ENCODE results near the gene RNF180.
"Not testable (repeated sequence)": the region's sequence is repeated elsewhere in the genome, so short reads cannot be mapped to it uniquely, and the experiment has no call there.

Gene RNF180

DNA sequence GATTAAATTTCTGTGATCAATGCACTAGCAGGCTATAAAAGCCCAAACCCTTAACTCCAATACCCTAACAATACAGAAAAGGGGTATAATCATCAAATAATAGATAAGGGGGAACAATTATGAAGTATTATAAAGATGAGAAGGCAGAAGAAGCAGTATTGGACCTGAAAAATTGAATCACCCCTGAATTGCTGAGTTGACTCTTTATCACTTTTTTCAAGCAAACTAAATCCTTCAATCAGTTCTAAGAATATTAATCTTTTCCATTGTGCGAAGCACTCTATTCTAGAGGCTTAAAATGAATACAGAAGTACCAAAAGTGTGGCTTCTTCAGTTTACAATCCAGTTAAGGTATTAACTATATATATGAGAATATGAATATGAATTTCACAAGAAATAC is 120.7 kb downstream of the RNF180 start:
- no peak for DNase-seq

DNA sequence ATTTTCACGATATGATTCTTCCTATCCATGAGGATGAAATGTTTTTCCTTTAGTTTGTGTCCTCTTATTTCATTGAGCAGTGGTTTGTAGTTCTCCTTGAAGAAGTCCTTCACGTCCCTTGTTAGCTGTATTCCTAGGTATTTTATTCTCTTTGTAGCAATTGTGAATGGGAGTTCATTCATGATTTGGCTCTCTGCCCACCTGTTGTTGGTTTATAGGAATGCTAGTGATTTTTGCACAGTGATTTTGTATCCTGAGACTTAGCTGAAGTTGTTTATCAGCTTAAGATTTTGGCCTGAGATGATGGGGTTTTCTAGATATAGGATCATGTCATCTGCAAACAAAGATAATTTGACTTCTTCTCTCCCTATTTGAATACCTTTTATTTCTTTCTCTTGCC is 122.9 kb downstream of the RNF180 start:
- DNase-seq: not testable (repeated sequence)

DNA sequence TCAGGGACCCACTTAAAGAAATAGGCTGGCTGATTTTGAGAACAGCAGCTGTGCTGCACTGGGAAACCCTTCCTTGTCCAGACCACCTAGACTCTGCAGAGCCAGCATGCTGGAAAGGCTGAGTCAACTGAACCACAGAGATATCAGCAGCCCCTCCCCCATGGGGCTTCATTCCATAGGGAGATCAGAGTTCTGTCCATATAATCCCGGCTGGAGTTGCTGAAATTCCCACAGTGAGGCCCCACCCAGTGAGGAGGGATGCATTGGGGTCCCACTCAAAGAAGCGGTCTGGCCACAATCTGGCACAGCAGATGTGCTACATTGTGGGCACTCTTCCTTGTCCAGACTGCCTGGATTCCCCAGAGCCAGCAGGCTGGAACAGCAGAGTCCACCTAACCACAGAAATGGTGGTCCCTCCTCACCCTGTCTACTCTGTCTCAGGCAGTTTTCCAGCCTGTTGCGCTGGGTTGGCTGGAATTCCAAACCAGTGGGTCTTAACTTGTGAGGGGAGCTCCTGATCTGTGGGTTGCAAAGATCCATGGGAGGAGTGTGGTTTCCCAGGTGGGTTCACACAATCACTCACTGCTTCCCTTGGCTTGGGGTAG is 127.1 kb downstream of the RNF180 start:
- DNase-seq: no peak

DNA sequence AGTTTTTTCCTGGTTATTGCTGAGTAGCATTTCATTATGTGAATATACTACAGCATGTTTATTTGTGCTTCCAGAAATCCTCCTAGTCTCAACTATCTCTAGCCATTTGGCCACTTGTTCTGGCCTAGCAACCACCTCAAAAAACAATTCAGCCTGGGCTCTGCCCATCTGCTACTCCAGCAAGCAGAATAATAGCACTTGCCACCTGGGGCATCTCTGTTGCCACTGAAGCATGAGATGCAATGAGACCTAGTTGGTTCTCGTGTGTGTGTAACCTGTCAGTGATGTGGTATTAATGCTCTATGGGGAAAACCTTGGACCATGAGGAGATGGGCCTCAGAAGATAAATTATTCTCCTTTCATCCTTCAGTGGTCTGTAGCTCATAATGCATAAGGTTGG is 129.5 kb downstream of the RNF180 start:
- no peak for DNase-seq

DNA sequence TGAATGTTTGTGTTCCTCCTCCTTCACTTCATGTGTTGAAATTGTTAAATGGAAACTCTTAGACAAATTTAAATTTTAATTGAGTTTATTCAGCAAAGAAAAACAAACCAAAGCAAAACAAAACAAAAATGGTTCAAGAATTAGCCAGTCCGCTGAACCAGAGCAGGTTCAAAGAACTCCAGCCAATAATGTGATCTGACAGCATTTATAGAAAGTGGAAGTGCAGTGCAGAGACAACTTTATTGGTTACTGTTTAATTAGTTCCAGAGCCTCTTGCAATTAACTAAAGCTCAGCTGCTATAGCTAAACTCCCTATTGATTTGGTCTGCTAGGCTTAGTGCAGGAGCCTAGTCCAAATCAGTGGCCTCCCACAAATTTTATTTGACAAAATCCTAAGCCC is 132.9 kb downstream of the RNF180 start:
- no peak for DNase-seq

GRCh38 chr5:64299805-64300204 is 134.2 kb downstream of the RNF180 start:
- DNase-seq: no peak

- no peak for DNase-seq
Observed at GRCh38 chr5:64301566-64301965, 135.9 kb downstream of the RNF180 start.

GRCh38 chr5:64308135-64308534 is 142.5 kb downstream of the RNF180 start:
- no peak for DNase-seq

DNA sequence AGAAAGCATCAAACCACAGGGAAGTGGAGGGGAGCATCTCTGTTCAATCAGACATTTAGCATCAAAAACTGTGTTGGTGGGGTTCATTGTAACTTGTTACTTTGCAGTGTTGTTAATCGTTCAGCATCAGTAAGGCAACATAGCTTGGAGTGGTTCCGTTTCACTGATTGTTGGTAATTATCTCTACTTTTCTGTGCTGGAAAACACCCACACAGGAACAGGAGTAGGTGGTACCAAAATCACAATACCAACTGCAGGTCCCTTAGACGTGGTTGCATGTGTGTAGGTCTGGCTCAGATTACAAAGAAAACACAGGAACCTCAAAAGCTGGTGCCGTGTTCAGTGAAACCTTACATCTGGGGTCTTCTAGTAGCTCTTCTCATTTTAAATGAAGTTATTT is 146.8 kb downstream of the RNF180 start:
- DNase-seq: no peak

- no peak for DNase-seq
Observed at GRCh38 chr5:64315778-64316177, 150.1 kb downstream of the RNF180 start.

- DNase-seq: no peak
Observed at GRCh38 chr5:64318175-64318574, 152.5 kb downstream of the RNF180 start.

GRCh38 chr5:64323591-64323990 is 157.9 kb downstream of the RNF180 start:
- DNase-seq: no peak

DNA sequence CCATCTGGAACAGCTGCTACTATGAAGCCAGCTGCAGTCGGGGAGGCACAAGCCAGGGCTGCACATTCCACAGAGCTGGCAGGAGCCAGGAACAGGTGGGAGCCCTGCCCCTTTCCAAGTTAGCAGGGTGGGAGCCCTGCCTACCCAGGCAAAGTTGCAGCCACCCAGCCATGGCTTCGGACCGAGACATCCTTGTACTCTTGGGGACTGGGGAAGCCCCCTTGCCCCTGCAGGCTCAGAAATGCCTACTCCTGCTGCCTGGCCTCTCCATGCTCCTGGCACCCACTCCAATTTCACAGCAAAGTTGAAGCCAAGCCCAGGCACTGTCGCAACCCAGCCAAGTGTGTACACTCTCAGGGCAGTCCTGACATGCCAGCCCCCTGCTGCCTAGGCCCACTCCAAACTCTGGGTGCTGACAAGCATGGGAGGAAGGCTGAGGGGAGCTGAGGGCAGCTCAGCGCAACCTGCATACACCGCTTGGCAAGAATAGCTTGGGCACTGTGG is 165.1 kb downstream of the RNF180 start:
- no peak for DNase-seq

DNA sequence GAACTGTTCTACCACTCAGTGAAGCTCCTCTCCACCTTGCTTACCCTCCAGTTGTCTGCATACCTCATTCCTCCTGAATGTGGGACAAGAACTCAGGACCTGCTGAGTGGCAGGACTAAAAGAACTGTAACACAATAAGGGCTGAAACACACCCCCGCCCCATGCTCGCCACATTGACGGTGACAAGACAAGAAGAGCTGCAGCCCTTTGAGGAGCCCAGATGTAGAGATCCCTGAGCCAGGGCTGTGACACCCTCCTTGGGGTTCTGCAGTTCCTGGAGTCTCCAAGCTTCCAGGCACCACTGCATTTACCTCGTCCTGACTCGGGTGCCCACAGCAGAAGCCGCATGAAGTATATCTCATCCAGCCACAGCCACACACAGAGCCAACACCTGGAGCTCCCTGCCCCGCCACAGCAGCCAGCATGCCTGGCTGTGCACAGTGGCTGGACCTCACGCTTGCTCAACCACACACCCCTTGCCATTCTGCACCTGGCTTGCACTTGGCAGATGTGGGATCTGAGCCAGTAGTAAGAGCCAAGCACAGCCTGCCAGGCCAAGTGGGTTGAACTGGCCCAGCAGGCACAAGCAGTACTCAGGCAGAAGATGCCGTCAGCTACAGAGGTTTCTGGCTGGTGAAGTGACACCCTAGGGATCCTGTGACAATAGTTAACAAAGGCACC is 166.1 kb downstream of the RNF180 start:
- no peak for DNase-seq

- no peak for DNase-seq
Observed at GRCh38 chr5:64333886-64334285, 168.2 kb downstream of the RNF180 start.

DNA sequence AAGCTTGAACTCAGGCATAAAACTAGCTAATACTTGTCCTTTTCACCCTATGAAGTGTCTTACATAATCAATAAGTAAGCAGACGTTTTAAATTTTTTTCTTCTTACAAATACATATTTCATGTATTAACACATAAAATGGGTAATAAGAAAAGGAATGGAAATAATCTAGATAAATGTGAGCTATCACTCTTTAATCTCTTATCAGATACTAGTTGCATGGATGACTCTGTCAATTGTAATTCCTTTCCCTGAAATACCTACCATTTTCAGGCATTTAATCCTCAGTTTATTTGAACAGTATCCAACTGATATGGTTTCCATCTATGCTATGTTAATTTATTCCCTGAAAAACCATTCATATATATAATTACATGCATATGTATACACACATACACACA is 174.1 kb downstream of the RNF180 start:
- DNase-seq: no peak

- no peak for DNase-seq
Observed at GRCh38 chr5:64340293-64340692, 174.7 kb downstream of the RNF180 start.

- DNase-seq: no peak
Observed at GRCh38 chr5:64341340-64341739, 175.7 kb downstream of the RNF180 start.

DNA sequence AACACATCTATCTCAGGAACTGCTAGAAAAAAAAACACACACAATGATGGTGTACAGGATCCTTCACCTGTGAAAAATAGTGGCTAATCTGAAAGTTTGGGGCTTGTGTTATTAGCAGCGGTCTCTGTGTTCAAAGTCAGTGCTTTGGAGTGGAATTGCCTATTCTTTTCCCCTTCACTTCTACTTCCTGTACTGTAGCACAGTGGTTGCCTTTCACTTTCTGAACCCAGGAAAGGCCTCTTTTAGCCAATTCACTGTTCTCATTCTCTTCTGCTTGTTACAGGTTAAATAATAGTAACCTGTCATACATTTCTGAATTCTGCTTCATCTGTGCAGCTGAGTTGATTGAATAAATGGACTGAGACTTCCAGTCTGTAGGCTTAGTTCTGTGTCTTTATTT is 178.9 kb downstream of the RNF180 start:
- no peak for DNase-seq

GRCh38 chr5:64347309-64347708 is 181.7 kb downstream of the RNF180 start:
- no peak for DNase-seq

GRCh38 chr5:64364426-64364825 is 198.8 kb downstream of the RNF180 start:
- no peak for DNase-seq

GRCh38 chr5:64384765-64385164 is 219.1 kb downstream of the RNF180 start:
- DNase-seq: no peak

GRCh38 chr5:64397552-64397951 is 231.9 kb downstream of the RNF180 start:
- DNase-seq: no peak

DNA sequence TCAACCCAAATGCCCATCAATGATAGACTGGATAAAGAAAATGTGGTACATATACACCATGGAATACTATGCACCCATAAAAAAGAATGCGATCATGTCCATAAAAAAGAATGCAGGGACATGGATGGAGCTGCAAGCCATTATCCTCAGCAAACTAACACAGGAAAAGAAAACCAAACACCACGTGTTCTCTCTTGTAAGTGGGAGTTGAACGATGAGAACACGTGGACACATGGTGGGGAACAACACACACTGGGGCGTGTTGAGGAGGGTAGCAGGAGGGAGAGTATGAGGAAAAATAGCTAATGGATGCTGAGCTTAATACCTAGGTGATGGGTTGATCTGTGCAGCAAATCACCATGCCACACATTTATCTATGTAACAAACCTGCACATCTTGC is 233.1 kb downstream of the RNF180 start:
- not testable (repeated sequence) for DNase-seq

Data from NCI-H1436 (cell line).